SK-N-SH treated with all-trans-retinoic acid at 6 μM for 48 hours (cell line): ENCODE data around the gene EPHA6.

ENCODE experiments used
- ATAC-seq: fragments of 200-7000 bp; cut with Tn5 transposase; 3 replicates; pipeline ENCODE4 v1.9.1; 2020; ENCODE audit warnings: mild to moderate bottlenecking, moderate library complexity
- ARNTL ChIP-seq: fragments of 450-650 bp; formaldehyde crosslinking; IDR thresholded peaks from 2 replicates; pipeline ENCODE4 v1.5.0; 2020; ENCODE audit warnings: low read depth, mild to moderate bottlenecking, moderate library complexity, borderline replicate concordance
- BACH2 ChIP-seq: fragments of 250-450 bp; sonication (Bioruptor Pico); IDR thresholded peaks from 2 replicates; pipeline ENCODE4 v1.9.0; 2021; ENCODE audit warnings: mild to moderate bottlenecking, borderline replicate concordance
- CSDC2 ChIP-seq: fragments of 250-450 bp; sonication (Bioruptor Pico); IDR thresholded peaks from 2 replicates; pipeline ENCODE4 v1.5.0; 2020; ENCODE audit warnings: mild to moderate bottlenecking, moderate library complexity
- ESRRG ChIP-seq: fragments of 250-450 bp; sonication (Bioruptor Pico); IDR thresholded peaks from 2 replicates; pipeline ENCODE4 v1.6.1; 2021; ENCODE audit warnings: mild to moderate bottlenecking
- GLIS3 ChIP-seq: fragments of 250-450 bp; sonication (Bioruptor Pico); IDR thresholded peaks from 2 replicates; pipeline ENCODE4 v1.5.0; 2020; ENCODE audit warnings: mild to moderate bottlenecking, moderate library complexity
- ISL1 ChIP-seq: fragments of 250-450 bp; sonication (Bioruptor Pico); IDR thresholded peaks from 2 replicates; pipeline ENCODE4 v2.1.2; 2022; ENCODE audit warnings: mild to moderate bottlenecking, moderate library complexity
- OSR1 ChIP-seq: fragments of 250-450 bp; sonication (Bioruptor Pico); IDR thresholded peaks from 2 replicates; pipeline ENCODE4 v1.8.0; 2022; ENCODE audit warnings: moderate library complexity, mild to moderate bottlenecking, inconsistent platforms
- PPARA ChIP-seq: fragments of 250-450 bp; sonication (Bioruptor Pico); IDR thresholded peaks from 2 replicates; pipeline ENCODE4 v1.5.0; 2020; ENCODE audit warnings: mild to moderate bottlenecking, borderline replicate concordance
- SNAI2 ChIP-seq: fragments of 250-450 bp; sonication (Bioruptor Pico); IDR thresholded peaks from 2 replicates; pipeline ENCODE4 v1.5.0; 2020; ENCODE audit warnings: mild to moderate bottlenecking, moderate library complexity
- TCF4 ChIP-seq: fragments of 250-450 bp; sonication (Bioruptor Pico); IDR thresholded peaks from 2 replicates; pipeline ENCODE4 v1.8.0; 2021; ENCODE audit warnings: mild to moderate bottlenecking, moderate library complexity, borderline replicate concordance
- TOX ChIP-seq: fragments of 250-450 bp; sonication (Bioruptor Pico); IDR thresholded peaks from 2 replicates; pipeline ENCODE4 v1.8.0; 2021; ENCODE audit warnings: mild to moderate bottlenecking, moderate library complexity, borderline replicate concordance
- ZC3H10 ChIP-seq: fragments of 250-450 bp; sonication (Bioruptor Pico); IDR thresholded peaks from 2 replicates; pipeline ENCODE4 v1.5.1; 2021; ENCODE audit warnings: mild to moderate bottlenecking, moderate library complexity
- ZNF565 ChIP-seq: fragments of 450-650 bp; formaldehyde crosslinking; conservative IDR thresholded peaks from 2 replicates; pipeline ENCODE4 v1.5.0; 2020; ENCODE audit warnings: low read depth, mild to moderate bottlenecking, moderate library complexity
- ZNF70 ChIP-seq: fragments of 450-650 bp; formaldehyde crosslinking; IDR thresholded peaks from 2 replicates; pipeline ENCODE4 v1.5.0; 2020; ENCODE audit warnings: mild to moderate bottlenecking, moderate library complexity
- ZNF8 ChIP-seq: fragments of 450-650 bp; formaldehyde crosslinking; IDR thresholded peaks from 2 replicates; pipeline ENCODE4 v1.5.0; 2020; ENCODE audit warnings: mild to moderate bottlenecking, moderate library complexity
- TF ChIP-seq, protein P1 (sequence below): fragments of 250-450 bp; sonication (Bioruptor Pico); IDR thresholded peaks from 2 replicates; pipeline ENCODE4 v1.5.1; 2021; ENCODE audit warnings: mild to moderate bottlenecking, moderate library complexity
- TF ChIP-seq, protein P2 (sequence below): fragments of 250-450 bp; sonication (Bioruptor Pico); IDR thresholded peaks from 2 replicates; pipeline ENCODE4 v1.5.0; 2020; ENCODE audit warnings: mild to moderate bottlenecking, moderate library complexity
- TF ChIP-seq, protein P3 (sequence below): fragments of 250-450 bp; sonication (Bioruptor Pico); IDR thresholded peaks from 2 replicates; pipeline ENCODE4 v1.8.0; 2020; ENCODE audit warnings: mild to moderate bottlenecking, moderate library complexity, borderline replicate concordance

Gene EPHA6

DNA sequence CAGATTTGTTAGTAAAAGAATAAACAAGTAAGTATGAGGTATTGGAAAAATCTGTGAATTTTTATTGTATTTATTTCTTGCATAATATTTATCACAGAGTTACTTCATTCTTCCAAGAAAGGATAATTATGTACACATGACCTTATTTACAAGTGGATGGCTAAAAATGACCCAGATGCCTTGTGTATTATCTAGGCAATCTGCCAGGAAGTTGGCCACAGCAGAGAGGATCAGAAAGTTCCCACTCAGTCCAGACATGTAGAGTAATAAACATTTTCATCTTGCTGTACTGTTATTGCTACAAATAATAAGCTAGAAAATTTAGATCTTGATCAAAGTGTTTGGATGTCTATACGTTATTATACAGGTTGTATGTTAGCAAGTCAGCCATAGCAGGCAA, 317.1 kb downstream of the EPHA6 start:
- ATAC-seq = no peak
- TF ChIP-seq ZNF8 (CRISPR knock-in tag) (no peak), SNAI2 (no peak), CSDC2 (no peak), BACH2 (CRISPR knock-in tag) (no peak), TCF4 (CRISPR knock-in tag) (no peak), ESRRG (CRISPR knock-in tag) (no peak), PPARA (CRISPR knock-in tag) (no peak)
- TF ChIP-seq, protein P1, sequence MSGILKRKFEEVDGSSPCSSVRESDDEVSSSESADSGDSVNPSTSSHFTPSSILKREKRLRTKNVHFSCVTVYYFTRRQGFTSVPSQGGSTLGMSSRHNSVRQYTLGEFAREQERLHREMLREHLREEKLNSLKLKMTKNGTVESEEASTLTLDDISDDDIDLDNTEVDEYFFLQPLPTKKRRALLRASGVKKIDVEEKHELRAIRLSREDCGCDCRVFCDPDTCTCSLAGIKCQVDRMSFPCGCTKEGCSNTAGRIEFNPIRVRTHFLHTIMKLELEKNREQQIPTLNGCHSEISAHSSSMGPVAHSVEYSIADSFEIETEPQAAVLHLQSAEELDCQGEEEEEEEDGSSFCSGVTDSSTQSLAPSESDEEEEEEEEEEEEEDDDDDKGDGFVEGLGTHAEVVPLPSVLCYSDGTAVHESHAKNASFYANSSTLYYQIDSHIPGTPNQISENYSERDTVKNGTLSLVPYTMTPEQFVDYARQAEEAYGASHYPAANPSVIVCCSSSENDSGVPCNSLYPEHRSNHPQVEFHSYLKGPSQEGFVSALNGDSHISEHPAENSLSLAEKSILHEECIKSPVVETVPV (CRISPR knock-in tag) = no peak
- TF ChIP-seq, protein P2, sequence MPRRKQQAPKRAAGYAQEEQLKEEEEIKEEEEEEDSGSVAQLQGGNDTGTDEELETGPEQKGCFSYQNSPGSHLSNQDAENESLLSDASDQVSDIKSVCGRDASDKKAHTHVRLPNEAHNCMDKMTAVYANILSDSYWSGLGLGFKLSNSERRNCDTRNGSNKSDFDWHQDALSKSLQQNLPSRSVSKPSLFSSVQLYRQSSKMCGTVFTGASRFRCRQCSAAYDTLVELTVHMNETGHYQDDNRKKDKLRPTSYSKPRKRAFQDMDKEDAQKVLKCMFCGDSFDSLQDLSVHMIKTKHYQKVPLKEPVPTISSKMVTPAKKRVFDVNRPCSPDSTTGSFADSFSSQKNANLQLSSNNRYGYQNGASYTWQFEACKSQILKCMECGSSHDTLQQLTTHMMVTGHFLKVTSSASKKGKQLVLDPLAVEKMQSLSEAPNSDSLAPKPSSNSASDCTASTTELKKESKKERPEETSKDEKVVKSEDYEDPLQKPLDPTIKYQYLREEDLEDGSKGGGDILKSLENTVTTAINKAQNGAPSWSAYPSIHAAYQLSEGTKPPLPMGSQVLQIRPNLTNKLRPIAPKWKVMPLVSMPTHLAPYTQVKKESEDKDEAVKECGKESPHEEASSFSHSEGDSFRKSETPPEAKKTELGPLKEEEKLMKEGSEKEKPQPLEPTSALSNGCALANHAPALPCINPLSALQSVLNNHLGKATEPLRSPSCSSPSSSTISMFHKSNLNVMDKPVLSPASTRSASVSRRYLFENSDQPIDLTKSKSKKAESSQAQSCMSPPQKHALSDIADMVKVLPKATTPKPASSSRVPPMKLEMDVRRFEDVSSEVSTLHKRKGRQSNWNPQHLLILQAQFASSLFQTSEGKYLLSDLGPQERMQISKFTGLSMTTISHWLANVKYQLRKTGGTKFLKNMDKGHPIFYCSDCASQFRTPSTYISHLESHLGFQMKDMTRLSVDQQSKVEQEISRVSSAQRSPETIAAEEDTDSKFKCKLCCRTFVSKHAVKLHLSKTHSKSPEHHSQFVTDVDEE (CRISPR knock-in tag) = no peak
- TF ChIP-seq, protein P3, sequence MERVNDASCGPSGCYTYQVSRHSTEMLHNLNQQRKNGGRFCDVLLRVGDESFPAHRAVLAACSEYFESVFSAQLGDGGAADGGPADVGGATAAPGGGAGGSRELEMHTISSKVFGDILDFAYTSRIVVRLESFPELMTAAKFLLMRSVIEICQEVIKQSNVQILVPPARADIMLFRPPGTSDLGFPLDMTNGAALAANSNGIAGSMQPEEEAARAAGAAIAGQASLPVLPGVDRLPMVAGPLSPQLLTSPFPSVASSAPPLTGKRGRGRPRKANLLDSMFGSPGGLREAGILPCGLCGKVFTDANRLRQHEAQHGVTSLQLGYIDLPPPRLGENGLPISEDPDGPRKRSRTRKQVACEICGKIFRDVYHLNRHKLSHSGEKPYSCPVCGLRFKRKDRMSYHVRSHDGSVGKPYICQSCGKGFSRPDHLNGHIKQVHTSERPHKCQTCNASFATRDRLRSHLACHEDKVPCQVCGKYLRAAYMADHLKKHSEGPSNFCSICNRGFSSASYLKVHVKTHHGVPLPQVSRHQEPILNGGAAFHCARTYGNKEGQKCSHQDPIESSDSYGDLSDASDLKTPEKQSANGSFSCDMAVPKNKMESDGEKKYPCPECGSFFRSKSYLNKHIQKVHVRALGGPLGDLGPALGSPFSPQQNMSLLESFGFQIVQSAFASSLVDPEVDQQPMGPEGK = no peak

DNA sequence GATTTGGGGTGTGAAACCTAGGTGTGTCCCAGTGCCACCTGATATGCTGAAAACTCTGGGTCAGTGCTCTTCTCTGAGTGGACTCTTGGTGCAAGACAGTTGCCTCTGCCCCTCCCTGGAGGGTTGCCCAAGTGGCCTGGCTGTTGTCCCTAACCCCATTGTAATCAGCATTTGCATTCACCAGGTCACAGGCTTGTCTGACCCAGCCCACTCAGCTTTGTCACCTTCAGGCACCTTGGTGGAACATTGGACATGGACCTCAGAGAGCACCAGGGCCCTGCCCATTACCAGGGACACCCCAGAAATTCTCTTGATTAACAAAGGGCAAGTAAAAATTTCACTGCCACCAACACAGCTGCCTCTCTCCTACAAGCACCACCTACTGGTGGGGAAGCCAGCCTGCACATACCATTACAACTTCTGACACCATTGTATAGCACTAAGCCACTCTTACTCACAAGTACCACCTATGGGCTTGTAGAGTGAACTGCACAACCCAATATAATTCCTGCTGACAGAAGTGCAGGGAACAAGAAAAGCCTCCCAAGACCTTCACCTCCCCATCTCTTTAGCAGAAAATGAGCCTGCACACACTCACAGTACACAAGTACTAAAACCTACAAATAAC, 324.6 kb downstream of the EPHA6 start:
- no peak for ATAC-seq
- TF ChIP-seq ISL1 (CRISPR knock-in tag) (no peak), ESRRG (CRISPR knock-in tag) (no peak), SNAI2 (no peak), TOX (no peak), OSR1 (CRISPR knock-in tag) (no peak), ZNF70 (CRISPR knock-in tag) (no peak)
- TF ChIP-seq, protein P2 (CRISPR knock-in tag) = no peak

DNA sequence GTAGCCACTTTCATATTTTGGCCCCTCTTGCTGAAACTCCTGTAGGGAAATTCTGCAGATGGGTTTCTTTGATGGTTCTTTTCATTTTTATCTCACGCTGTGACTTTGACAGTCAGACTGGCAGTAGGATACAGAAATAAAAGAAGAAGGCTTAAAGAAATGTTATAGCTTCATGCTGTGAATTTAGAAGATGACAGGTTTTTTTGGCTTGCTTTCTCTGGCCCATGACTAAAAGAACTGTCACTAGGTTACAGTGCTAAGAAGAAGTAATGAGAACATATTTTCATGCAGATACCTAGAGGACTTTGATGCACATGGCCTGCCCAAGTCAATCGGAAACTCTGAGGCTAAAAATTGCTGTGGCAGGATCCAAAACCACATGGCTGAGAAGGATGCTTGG, 334.5 kb downstream of the EPHA6 start:
- no peak for ATAC-seq
- TF ChIP-seq ZC3H10 (CRISPR knock-in tag) (no peak), ZNF565 (CRISPR knock-in tag) (no peak), ESRRG (CRISPR knock-in tag) (no peak), BACH2 (CRISPR knock-in tag) (no peak), ARNTL (CRISPR knock-in tag) (no peak), ISL1 (CRISPR knock-in tag) (no peak), GLIS3 (no peak), ZNF8 (CRISPR knock-in tag) (no peak), SNAI2 (no peak)
- TF ChIP-seq, protein P1 (CRISPR knock-in tag) = no peak
- TF ChIP-seq, protein P2 (CRISPR knock-in tag) = no peak
